Activated naive CD8-positive, alpha-beta T cell treated with anti-CD3 and anti-CD28 coated beads, Interleukin-2, amount 50 U/mL, for 16 hours (primary cell): Measurements from ENCODE around the gene TXNDC11.

ENCODE experiments used
- DNase-seq: peaks from one replicate; pipeline ENCODE4 v3.0.0-alpha.2; 2020; ENCODE audit warnings: low read depth, low spot score

The TXNDC11 gene

DNA sequence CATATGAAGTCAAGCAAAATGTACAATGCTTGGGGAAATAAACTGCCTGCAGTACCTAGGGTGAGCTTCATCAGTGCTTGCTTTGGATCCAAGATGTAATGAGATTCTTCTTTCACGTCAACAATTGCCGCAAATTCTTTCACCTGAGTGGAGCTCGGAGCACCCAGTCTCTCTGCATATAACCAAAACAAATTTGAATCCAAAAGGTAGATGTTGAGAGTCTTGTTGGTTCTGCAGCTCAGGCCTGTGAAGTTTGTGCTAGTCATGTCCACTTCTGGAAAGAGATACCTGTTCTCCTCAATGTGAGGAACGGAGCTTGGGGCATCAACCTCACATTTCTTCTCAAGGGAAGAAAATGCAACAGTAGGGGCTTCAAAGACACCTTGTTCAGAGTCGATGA is 51.4 kb downstream of the TXNDC11 start:
- DNase-seq, result no peak

DNA sequence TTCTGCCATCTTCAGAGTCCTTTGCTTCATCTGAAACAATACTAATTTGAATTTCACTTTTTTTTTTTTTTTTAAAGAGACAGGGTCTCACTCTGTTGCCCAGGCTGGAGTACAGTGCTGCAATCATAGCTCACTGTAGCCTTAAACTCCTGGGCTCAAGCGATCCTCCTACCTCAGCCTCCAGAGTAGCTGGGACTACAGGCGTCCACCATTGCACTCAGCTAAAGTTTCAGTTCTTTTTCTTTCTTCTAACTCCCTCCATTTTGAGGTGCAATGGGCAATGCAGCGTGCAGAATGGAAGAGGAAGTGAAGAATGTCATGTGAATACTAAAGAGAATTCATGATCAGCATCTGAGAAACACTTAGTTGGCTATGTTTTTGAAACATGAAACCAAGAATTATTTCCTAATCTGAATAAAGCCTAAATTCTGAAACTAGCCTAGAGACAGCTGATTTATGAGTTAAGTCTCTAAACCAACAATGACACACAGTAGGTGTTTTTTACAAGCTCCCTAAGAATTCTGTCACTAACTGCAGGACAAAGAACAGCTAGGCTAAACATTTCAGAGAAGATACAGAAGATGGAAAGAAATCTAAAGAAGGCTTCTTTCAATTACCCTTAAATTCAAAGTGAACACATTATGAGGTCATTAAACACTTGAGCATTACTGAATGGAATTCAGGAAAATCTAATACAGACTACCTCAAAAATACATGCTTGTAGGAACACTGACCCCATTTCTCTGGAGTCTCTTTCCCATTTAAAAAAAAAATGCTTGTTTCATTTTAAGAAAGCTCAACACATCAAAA is 53.4 kb downstream of the TXNDC11 start:
- no peak for DNase-seq

DNA sequence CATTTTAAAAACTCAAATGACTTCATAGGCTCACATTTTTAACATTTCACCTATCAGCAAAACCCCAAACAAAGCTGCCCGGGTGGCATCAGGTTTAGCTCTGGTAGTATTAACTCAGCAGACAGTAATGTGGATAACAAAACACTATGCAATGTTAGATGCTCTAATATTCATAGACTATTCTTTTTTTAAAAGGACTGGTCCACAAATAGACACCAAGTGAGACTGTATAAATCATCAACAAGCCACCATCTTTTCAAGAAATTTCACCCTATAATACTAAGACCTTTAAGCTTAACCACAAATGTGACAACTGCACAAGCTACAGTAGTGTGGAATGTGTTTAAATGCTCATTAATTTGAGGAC is 54.2 kb downstream of the TXNDC11 start:
- no peak for DNase-seq

DNA sequence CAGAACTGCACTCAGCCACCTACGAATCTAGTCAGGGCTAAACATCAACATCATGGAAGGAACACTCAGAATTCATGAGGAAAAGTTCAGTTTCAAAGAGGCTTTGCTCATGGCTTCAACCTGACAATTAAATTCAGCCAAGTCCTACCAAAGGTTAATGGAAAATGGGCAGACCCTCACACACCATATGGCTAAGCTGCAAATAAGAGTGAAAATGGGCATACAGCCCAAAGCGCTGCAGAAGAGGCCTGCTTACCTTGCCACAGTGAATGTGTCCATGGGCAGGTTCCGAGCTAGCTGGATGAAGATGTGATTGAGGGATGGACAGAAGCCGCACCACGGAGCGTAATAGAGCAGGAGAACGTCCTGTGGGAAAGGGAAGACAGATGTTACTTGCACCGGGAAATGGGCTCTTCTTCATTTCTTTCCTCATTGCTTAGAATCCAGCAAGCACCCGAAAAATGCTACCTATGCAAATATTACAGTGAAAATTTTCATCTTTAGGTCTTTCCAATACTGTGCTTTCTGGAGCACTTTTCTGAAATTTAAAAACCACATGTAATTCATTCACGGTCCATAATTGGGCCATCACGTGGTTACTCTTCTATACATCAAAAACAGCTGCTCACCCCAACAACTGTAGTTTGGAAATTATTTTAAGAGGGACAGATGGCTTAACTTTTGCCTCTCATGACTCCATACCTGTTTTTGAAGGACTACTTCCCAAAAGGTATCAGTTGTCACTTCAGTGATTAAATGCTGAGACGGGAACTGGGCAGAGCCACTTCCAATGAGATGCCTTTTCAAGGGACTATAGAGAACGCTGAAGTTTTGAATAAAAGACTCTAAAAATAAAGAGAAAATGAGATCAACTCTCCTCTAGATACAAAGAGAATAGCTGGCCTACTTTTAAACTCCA is 54.8 kb downstream of the TXNDC11 start:
- no peak for DNase-seq

DNA sequence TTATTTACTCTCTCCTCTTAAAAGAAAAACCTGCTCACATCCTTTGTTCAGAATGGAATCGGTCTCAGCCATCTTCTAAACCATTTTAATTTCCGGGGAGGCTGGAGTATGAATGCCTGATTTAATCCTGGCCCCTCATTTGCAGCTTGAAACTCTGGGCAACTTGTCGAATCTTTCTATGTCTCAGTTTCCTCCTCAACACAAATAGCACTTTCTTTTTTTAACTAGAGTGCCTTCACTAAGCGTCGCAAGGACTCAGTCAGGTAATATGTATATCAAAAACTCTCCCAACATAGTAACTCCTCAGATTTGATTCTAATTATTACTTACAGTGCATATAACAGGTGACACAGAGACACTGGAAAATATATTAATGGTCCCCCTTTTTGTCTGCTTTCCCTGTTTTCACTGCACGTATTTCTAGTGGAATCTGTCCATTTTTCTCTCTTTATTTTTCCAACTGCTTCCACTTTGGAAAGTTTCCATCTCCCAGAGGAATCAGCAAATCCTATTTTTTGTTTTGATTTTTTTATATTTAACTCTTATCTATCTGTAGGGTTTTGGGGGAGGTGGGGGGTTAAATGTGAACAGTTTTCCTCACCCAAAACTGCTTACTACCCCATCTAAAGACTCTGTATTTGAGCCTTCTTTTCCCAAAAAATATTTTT is 55.8 kb downstream of the TXNDC11 start:
- no peak for DNase-seq

DNA sequence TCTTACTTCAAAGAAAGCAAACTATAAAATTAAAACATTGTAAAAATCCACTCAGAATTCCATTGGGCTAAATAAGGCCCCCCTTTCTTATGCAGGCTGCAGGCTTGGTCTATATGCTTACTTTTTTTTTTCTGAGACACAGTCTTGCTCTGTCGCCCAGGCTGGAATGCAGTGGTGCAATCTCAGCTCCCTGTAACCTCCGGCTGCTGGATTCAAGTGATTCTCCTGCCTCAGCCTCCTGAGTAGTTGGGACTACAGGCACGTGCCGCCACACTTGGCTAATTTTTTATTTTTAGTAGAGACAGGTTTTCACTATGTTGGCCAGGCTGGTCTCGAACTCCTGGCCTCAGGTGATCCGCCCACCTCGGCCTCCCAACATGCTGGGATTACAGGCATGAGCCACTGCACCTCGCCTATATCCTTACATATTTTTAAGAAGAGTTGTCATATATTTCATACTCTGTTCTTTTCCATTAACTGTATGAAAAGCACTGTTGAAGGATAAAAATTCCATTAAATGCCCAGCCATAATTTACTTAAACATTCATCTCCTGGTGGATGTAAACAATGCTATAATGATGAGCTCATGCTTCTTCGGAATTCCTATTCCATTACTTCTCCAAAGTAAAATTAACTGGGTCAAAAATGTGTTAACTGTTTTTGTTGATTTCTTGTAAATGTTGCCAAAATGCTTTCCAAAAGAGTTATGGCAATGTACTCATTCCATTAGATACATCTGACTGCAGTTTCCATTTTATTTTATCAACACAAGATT is 56.6 kb downstream of the TXNDC11 start:
- DNase-seq, result no peak

DNA sequence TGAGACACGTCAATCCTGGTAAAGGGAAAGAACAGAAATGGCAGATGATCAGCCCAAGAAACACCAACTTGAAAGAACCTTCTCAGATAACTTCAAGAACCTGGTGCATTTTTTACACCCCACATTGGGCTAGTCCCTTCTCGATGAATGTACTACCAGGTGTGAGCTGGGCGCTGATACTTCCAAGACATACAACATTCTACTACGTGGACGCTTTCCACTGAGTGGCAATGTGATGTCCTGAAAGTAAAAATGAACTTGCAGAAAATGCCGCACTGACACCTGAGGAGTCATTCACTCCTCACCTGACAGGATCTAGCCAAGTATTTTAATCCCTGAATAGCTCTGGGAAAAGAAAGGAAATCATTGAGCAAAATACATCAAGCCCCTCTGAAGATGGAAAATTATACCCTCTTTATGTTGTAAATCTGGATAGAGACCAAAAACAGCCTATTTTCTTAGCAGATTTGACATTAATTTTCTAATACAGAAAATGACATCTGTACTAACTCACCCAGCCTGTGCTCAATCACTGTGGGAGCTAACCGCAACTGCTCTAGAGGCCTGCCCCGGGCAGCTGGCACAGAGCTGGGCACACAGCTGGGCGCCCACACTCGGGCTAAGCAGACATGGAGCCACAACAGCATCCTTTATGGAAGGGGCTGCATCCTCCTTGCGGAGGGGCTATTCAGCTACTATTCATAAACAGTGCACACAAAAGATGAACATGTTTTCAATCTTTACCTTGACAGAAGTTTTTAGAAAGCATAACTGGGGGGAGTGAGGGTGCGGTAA is 58.2 kb downstream of the TXNDC11 start:
- no peak for DNase-seq

DNA sequence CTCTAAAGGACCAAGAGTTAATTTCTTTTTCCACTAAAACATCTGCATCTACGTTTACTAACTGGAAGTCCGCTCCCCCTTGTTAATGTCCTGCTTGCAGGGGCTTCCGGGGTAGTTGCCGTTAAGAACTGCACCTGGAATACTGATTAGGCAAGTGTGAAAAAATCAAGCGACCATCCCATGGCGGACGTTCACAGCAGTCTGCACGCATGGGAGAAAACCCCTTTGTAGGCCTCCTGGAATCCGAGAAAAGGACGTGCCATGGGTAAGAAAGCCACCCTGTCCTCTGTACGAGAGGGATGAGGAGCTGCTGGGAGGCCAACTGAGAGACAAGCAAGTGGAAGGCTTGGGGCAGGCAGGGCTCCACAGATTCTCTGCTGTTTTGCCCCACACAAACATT is 59.5 kb downstream of the TXNDC11 start:
- DNase-seq, result no peak

DNA sequence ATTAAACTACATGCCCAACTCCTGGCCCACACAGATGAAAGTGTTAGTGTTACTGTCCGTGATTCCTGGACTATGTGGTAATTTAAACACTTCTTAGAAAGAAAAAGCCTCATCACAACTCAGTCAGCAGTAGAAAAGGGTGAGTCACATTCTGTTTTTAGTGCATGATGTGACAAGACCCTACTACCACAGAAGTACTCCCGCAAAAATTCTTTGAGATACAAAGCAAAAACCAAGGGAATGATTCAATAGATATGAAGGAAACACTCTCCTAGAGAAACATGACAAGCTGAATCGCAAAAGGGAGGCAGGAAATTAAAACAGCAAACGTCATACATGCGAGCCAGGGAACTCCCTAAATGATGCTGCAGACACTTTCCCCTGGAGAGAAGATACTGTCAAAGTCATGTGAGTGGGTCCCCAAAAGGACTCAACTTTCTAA is 60.0 kb downstream of the TXNDC11 start:
- no peak for DNase-seq

DNA sequence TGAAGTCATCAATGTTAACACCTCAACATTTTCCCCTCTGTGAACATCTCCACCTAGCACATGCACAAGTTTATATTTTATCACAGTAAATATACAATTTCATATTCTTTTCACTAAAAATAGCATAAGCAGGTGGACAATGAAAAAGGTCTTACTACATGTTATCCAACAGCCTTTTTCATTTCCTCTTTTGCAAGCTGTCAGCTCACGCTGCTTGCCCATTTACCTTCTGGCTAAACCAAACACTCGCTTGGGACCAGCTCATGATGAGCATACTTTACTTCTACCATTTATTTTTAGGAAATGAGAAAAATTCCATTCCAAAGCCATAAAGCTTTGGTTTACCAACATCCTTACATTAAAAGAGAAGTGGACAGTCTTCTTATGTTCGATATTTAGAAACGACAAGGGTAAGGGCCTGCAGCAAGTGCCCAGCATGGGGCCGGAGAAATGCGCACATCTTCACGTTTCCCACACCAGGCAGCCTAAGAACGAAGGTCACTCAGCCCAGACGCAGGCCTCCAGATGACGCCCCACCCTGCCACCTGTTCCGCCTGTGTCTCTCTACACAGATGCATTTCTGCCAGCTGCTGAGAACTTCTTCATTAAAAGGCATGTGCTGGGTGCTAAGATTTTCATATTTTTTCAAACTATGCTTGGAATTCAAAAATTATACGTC is 60.5 kb downstream of the TXNDC11 start:
- no peak for DNase-seq

DNA sequence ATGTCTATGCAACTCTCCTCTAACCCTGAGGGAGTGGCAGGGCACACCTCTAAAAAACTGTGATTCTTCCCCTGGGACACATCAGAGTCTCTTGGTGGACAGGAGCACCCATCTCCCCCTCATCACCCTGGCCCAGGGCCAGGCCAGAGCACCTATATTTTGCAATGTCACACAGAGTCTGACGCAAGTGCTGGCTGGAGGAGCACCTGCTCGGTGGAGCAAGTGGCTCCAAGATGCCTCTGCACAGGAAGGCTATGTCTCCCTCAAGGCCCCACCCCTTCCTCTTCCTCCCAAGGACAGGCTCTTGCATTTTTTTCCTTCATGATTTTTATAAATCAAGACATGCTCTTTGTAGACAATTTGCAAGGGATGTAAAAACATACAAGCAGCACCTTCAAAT is 61.1 kb downstream of the TXNDC11 start:
- DNase-seq, result no peak

DNA sequence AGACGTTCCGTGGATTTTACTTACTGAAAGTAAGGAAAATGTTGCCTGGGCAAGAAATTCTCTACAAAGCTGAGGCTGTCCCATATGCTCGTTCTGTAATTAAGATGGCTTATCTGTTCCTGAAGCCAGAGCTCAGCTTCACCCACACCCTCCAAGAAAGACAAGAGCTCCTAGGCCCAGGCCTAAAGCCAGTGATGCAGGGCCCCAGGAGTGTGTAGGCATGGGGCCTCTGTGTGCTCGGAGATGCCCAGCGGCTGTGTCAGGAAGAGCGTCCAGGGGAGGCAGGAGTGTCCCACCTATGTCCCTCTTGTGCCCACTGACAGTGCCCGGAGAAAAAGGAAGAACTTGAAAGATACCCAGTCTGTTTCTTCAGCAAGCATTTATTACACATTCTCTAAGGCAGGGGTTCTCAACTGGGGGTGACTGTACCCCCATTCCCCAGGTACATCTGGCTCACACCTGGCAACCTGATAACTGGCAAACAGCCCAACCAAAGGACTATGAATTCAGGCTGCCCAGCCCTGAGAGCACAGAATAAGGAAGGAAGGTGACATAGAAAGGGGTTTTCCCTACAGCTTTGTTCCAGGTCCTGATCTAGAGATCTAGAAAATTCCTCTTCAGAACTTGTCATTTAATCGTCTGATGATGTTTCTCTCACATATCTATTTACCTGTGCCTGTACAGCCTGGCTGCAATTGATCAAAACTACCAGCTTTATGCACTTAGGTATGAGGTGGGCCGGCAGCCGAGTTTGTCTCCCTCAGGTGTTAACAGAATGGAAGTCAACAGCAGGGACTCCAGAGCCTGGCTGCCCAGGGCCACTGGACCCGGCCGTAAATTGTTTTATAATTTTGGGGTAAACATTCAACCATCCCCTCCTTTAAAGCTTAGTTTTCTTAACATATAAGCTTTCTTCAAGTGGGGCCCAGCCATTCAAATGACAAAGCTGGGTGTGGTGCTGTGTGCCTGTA is 62.4 kb downstream of the TXNDC11 start:
- no peak for DNase-seq

DNA sequence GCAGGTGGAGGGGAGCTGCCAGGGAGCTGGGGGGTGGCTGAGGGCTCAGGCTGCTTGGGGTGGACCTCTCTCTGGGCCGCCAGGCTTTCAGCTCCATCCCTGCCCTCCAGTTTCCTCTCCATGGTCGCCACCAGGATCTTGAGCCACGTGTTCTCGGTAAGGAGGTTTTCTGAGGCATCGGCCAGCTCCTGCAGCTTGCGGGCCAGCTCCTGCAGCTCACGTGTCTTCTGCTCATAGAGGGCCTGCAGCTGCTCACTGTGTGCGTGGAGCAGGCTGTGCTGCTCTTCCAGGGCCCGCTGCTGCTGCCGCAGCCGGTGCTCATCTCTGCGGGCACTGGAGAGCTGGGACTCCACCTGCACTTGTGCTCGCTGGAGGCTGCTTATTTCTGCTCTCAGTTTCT is 63.4 kb downstream of the TXNDC11 start:
- DNase-seq, result no peak

DNA sequence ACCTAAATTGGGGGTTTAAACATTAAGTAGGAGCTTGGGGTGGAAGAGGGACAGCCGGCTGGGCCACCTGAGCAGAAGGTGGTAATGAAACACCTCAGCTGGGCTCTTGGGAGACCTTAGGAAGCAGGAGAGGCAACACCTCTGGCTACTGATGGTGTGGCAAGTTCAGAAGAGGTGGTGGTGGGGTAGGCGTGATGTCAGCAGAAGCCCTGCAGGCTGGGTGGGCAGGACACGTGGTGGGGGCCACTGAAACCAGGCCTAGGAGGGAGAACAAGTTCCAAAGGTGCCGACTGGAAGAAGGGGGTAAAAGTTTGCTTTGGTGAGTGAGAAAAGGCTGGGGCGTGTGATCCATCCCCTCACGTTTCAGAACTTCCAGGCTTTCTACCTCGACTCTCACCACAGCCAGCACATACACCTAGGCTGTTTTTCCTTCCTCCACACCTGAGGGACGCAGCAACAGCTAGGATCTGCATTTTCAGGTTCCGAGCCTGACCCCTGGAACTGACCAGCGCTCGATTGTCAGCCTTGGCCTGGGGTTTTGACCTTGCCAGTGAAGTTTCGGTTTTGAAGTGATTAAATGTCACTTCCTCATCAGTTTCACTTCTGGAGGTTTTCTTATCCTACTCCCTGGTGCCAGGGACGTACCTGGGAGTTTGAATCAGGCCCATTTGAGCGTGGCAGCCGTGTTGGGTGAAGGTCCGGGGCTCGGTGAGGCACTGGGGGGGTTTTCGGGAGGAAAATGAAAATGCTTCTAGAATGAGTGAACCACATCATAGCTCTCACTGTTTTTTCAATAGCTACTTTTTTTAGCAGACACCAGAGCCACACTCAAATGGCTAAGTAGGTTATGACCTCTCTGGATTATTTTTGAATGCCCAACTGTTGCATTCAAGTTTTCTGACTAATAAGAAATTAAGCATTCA is 64.4 kb downstream of the TXNDC11 start:
- DNase-seq, result no peak

DNA sequence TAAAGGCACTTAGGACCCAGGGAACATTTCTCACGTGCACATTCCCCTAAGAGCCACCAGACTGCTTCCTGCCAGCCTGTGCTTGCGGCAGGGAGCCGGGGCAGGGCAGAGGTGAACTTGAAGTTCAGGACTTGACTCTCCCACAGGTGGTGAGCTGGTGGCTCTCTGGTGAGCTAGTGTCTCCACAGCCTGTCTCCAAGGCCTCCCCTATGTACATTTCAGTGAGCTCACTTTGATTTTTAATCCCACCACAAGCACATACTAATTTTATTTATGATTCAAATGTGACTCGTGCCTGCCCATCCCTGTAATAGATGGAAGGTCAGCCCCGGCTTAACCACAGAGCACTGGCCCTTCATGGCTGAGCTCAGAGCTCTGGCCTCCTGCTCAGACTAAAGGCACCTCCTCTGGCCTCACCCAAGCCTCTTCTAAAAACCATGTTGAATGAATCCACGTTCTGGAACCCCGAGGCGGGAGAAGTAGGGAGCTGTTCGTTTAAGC is 65.2 kb downstream of the TXNDC11 start:
- DNase-seq, result no peak

DNA sequence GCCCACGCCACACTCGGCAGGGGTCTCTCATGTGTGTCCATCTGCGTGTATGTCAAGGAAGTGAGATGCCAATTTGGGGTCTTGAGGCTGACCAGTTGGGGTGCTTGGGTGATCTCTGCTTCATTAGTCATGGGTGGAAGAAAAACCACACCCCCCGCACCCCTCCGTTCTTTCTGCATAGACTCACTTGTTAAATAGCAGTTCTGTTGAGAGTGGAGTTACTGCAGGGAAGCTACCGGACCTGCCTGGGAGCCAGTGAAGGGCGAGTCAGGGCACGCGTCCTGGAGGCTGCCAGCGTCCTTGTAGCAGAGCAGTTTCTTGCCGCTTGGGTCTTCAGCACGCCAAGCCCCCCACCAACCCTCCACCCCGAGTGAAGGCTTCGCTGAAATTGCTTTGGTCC is 65.9 kb downstream of the TXNDC11 start:
- DNase-seq, result no peak
